HG02610 (cell line): ENCODE measurements around the gene ADAMTS2.

Experiments used
- ATAC-seq: cut with Tn5 transposase; IDR thresholded peaks from one replicate; pipeline ENCODE4 v1.9.1; 2021; ENCODE audit warnings: mild to moderate bottlenecking, moderate library complexity; ENCODE audit not compliant: unreplicated experiment

ADAMTS2 gene

DNA sequence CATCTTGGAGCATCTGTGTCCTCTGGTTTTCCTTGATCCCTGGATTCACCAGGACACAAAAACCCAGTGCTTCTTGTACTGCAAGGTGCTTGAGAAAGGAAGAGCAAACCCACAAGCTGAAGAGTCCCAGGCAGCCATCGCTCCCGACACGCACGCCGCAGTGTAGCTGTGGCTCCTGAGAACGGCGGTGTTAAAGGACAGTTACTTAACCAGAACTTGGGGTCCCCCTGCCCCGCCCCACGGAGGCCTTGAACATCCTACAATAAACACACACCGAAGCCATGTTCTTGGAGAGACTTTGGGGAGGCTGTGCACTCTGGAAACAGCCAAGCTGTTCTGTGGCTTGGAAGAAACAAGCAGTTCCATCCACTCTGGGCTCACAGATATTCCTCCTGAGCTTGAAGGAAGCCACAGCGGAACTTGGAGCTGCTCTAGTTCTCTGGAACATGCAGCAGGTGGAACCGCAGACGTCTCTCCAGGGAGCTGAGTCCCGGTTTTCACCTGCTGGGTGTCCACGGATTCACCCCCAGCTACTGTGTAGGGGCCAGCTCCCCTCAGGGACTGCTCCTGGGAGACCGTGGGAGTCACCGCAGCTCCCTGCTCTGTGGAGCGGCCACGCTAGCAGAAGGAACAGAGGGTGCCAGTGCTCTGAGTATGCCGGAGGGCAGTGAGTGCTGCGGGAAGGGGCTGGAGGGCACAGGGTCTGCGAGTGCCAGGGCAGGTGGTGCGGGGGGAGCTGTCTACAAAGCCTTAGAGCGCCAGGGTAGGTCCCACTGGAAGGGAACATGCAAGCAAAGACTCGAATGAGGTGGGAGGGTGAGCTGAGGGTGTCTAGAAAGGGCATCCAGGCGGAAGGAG is 107.3 kb downstream of the ADAMTS2 start:
- no peak for ATAC-seq

DNA sequence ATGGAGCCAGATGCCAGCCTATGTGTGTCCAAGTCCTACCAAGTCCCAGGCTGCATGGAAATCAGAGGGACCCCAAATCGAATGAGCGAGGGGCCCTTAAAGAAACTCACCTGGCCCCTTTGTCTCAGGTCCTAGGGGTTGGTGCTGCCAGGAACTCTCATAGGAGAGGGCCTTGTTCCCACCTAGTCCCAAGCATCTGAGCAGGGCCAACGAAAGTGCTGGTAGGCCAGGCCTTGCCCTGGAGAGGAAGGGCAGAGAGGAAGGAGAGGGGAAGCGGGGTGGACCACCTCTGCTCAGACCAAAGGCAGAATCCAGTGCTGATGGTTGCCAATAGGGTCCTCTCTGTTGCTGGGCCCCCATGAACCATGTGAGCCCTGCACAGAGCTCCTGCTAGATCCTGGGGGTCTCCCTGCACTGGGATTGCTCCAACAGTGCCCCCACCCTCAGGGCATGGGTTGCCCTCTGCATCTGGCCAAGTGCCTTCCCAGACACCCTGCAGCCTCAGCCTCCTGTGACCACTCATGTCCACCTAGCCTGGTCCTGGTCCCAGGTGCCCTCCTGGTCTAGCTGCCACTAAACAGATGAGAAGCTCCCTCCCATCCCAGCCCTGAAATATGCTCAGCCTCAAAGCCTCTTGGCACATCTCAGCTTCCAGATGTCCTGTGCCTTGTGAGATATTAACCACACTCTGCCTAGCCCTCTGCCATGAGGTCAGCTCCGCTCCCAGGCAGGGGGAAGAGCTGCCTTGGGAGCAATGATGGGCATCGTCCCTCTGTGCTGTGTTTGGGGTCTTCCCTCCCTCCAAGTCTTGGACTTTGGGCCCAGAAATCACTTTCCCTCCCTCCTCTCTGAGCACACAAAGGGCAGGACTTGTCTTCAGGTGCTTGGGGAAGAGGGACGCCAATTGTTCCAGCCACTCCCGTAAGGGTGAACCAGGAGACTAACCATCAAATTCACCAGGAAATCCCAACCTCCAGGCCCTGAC is 109.6 kb downstream of the ADAMTS2 start:
- ATAC-seq: no peak

DNA sequence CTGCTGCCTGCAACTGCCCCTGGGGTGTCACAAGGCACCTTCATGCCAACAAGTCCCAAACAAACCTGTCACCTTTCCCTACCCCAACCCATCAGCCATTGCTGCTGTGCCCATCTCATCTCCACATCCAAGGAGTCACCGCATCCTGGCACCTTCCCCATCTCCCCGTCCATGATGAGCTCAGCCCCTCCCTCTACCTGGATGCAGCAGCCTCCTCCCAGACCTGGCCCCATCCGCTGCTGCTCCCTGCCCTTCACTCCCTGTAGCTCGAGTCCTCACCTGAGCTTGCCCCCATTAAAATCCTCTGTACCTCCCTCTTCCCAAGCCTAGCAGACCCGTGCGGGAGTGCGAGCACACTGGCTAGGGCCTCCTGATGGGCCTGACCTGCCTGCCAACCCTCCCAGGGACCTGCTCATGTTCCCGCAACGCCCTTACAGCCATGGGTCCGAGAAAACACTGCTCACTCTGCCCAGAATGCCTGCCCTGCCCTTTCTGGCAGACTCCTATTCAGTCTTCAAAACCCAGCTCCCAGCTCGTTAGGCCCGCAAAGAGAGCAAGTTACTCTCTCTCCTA is 110.6 kb downstream of the ADAMTS2 start:
- no peak for ATAC-seq

DNA sequence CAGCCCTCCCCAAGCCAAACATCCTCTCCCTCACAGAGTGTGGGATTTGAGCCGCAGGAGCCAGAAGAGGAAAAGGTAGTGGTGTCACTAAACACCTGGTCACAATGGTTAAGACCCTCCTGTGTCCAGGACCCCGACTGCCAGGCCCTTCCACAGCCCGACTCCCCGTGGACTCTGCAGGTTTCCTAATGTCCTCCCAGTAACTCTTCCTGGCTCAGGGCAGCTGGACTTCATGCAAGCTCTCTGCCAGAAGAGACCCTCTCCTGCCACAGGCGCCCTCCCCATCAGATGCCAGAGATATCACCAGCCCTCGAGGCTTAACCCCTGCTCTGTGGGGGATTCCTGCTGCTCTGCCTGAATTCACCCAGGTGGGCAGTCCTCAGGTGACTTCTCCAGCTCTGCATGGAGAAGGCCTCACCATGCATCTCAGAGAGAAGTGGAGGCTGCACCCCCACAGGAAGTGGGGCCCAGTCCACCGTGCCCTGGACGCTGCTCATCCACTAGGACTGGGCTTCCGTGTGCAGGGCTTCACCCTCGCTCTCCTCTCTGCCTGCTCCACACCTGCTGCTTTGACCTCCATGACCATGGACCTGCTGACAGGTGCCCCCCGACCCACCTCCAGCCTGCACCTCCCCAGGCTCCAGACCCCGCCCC is 111.2 kb downstream of the ADAMTS2 start:
- ATAC-seq: no peak

DNA sequence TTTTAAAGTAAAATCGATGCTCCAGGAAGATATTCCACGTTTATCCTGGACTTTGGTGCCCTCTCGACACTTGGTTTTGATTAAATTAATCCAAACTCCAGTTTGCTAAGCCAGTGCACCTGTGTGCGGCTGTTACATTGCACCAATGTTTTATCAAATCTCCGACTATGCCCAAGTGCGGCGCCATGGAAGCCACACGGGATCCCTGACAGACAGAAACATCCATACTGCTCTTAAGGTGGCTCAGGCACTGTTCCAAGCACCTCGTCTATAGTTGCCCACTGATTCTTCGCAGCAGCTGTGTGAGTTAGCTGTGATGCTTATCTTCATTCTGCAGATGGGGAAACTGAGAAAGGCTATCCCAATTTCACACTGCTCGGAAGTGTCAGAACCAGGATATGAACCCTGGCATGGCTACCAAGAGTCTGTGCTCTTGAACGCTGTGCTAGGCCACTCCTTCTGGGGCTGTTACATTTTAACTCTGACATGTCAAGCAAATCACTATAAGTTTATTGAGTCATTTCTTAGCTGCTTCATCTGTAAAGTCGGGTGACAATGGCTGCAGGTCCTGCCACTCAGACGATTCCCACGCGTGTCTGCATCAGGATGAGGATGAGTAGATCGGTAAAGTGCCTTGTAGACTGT is 113.0 kb downstream of the ADAMTS2 start:
- no peak for ATAC-seq

DNA sequence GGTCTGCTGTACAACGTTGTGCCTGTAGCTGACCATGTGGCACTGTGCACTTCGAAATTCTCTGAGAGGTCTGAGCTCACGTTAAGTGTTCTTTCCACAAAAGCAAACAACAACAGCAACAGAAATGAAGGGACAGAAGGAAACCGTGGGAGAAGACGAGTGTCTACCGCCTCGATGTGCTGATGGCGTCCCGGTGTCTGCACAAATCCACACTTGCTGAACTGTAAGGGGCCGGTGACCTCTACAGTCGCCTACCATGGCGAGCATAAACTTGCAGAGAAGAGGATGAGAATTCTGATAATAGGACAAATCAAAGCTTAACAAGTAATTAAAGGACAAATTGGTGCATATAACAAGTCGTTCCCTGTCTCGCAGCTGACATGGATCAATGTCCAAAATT is 114.0 kb downstream of the ADAMTS2 start:
- no peak for ATAC-seq

DNA sequence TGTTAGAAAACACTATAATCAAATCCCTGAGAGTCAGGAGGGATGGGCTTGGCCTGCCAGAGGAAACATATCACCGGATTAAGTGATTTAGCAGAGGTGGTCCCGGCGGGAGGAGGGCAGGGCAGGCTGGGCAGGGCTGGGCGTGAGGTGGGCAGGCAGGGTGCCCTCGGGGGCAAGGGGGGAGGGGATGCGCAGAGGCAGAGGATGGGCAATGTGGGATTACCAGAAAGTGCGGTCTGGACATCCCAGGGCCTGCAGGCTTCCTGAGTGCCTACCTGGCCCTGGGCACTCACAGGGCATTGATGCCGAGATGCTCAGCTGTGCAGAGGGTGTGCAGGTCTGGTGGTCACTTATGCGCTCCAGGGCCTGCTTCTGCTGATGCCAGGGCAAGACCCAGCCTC is 115.2 kb downstream of the ADAMTS2 start:
- no peak for ATAC-seq

DNA sequence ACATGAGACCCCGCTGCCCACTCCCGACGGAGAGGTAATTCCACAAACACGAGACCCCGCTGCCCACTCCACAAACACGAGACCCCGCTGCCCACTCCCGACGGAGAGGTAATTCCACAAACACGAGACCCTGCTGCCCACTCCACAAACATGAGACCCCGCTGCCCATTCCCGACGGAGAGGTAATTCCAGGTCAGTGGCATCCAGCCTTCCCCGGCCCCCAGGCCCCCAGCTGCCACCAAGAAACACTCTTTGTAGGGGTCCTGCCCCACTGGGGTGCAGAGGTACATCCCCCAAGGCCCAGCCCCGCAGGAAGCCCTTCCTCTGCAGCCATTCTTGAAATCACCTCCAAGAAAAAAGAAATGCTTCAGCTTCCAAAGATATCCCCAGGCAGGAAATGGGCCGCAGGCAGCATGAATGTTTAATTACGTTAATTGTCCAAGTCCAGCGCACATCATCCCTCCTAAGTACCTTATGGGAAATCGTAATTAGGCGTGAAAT is 115.9 kb downstream of the ADAMTS2 start:
- no peak for ATAC-seq

DNA sequence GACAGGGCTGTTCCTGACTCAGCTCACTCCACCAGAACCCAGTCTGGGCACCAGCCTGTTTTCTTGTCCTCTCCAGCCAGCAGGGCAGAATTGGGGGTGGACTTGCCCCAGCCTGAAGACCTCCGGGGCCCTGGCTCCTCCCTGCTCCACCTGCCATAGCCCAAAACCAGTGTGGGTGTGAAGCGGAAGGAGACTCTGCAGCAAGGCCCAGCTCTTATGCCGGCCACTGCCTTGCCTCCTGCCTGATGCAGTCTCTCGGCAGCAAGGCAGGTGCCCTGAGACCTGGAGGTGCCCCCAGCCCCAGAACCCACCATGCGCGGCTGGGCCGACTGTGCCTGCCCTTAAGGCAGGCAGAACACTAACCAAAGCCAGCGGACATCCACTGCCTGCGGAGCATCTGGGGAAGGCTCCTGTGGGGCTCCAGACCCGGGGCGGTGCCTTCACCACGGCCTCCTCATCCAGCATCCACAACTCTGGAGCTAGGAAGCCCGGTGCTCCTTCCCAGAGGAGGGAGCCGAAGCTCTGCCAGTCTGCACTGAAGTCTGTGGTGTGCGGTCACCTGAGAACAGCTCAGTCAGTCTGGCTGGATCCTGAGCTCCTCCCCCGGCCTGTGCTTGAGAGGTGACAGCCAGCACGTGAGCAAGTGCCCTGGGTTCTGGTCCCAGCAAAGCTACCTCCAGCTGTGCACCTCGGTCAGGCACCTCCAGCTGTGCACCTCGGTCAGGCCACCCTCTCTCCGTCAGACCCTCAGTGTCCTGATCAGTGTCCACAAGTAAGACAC is 116.7 kb downstream of the ADAMTS2 start:
- no peak for ATAC-seq

DNA sequence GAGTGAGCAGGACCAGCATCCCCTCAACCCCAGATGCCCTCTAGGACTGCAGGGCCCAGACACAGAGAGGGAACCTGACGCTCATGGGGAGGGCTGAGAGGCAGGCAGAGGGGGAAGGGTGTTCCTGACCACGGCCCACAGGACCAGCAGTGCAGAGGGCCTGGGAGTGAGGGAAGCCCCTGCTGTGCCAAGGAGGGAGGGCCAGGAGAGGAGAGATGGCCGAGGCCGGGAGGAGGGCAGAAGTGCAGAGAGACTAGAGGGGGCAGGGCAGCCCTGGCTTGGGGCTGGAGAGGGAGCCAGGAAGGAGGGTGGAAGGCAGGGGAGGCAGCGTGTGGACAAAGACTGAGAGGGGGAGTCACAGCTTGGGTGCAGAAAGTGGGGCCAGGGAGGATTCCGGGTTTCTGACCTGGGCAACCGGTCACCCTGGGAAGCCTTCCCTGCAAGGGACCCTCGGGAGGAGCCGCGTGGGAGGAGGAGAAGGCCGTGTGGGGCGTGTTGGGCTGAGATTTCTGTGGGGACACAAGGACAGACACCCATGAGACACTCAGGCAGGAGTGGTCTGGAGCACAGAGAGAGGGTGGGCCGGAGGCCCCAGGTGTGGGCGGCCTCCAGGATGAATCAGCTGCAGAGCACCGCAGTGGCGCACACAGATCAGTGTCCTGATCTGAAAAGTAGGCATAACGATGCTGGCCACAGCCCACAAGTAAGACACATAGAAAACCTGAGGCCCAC is 117.5 kb downstream of the ADAMTS2 start:
- ATAC-seq: no peak

DNA sequence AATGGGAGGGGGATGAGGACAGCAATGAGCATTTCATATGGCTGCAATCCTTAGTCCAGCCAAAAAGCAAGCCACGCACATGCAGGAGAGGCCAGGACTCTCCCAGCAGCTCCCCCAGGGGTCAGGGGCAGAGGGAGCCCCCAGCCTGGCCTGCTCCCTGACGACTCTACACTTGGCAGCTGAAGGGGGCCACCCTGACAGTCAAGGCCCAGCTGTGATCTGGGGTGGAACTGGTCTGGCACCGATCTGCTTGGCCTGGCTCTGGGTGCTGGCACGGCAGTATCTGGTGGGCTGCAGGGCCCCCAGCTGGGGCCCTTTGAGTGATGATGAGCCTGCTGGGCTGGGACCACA is 118.1 kb downstream of the ADAMTS2 start:
- no peak for ATAC-seq

DNA sequence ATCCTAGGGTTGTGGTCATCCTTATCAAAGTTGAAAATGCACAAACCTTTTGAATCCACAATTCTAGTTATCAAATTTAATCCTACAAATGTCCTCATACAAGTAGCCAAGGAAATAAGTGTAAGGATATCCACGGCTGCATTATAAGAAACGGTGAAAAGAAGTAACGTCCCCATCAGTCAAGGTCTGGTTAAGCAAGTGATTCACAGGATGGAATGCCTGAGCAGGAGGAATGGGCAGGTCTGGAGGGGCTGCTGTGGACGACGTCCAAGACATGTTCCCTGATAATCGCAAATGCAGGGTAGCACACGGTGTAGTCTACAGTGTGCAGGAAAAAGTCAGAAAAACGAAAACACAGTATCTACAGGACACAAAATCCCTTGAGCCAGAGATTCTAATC is 118.6 kb downstream of the ADAMTS2 start:
- no peak for ATAC-seq

DNA sequence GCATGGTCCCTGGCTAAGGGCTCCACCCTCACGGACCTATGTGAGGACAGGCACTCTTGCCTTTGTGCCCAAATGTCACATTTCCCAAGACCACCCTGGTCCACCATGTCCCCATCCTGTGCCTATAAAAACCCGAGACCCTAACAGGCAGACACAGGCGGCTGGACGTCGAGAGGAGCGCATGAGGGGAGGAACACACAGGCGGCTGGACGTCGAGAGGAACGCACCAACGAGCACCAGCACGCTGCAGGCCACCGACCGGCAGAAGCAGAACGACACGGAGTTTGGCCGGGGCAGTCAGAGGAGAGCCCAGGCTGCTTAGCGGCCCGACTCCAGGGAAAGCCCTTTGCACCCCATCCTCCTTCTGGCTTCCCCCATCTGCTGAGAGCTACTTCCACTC is 119.9 kb downstream of the ADAMTS2 start:
- no peak for ATAC-seq

DNA sequence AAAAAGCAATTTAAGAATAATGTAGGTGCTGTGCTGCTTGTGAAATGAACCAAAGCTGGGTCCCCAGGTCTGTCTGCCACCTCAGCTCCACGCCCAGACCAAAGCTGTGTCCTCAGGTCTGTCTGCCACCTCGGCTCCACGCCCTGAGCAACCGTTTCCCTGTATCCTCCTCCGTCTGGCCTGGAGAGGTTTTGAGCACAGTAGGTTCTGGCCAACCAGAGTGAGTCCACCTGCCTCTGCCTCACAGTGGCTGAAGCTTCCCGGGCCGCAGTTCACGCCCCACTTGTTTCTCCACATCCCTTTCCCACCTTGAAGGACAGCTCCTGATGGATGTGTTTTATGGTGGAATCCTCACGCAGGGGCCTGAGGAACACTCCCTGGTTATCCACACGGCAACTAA is 120.5 kb downstream of the ADAMTS2 start:
- no peak for ATAC-seq

DNA sequence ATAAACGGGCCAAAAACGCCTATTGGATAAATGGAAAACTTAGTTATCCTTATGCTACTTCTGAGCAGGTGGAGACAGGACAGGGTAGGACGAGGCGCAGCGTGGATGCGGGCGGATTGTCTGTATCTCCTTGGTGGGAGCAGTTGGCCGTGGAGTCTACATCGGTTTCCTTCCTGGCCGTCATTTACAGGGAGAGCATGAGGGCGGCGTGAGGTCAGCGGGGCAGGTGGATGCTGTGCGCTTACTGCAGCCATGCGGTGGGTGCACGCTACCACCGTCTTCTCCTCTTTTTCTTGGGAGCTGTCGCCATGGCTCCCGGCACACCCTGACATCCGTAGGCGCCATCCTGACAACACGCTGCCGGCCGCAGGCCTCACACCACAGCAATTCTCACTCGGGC is 121.3 kb downstream of the ADAMTS2 start:
- ATAC-seq: no peak

DNA sequence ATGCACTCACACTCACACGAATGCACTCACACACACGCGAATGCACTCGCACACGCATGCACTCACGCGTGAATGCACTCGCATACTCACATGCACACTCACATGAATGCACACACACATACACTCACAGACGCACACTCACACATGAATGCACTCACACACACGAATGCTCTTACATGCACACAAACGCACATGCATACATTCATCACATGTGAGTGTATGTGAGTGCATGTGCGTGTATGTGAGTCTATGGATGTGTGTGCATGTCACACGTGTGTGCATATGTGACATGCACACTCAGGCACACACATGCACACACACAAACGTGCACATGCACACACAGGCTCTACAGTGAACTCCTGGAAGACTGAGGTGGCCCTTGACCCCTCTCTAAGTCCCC is 121.7 kb downstream of the ADAMTS2 start:
- ATAC-seq: no peak

DNA sequence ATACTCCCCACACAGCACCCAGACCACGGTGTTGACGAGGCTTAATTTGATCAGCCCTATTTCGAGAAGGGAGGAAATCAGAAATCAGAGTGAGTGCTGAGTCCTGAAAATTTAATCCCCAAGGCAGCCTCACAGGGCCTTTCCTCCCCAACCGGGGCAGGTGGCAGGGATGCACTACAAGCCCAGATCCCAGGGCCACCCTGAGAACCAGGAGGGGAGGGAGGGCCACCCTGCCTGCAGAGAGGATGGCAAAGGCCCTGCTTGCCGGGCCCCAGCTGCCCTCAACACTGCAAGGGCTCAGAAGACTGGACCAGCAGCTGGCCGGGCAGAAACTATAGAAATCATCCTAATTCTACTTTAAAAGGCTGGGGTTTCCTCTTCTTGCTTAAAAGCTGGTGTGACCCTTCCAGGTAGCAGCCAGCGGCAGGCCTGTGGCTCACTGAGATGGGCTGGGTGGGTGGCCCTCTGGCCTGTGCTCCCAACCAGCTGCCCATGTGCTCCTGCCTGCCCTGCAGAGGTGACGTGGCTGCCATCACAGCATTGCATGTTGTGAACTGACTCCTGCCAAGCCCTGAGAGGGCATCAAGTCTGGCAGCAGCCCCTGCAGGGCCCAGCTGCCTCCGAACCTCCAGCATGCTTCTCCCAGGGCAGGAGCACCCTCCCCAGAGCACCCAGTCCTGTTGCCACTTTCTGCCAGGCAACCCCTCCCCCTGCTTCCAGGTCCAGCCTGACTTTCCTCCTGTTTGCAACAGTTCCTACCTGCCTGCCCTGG is 122.8 kb downstream of the ADAMTS2 start:
- ATAC-seq: no peak

DNA sequence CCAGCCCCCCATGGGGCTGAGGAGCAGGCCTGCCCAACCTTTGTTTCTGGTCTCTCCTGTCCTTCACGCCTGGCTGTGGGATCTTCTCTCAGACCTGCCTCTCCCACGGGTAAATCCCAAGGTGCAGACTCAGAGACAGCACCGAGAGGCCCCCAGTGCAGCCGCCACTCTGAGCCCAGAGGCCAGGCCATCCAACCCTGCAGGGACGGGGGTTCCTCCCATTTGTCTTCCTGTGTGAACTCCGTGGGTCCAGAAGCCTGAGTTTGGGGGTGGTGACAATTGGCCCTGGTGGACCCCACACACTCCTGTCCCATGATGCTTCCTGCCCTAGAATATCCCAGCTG is 123.4 kb downstream of the ADAMTS2 start:
- ATAC-seq: no peak
